GM19238 (cell line): ENCODE measurements around the gene PDCD5.
"Not testable (repeated sequence)": the region's sequence is repeated elsewhere in the genome, so short reads cannot be mapped to it uniquely, and the experiment has no call there.

Source experiments
- DNase-seq: peaks from one replicate; pipeline ENCODE4 v3.0.0; 2011; ENCODE audit warnings: low spot score; ENCODE audit not compliant: insufficient read length

PDCD5 gene

DNA sequence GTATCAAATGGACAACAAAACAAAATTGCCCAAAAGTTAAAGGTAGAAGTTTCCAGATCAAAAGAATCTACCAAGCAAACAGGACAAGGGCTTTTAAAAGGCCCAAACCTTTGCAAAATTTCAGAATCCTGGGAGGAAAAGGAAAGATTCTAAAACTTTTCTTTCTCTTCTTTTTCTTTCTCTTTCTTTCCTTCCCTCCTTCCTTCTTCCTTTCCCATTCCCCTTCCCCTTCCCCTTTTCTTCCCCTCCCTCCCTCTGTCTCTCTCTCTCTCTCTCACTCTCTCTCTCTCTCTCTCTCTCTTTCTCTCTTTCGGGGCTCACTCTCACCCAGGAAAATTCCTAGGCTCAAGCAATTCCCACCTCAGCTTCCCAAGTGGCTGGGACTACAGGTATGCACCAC, 4.2 kb upstream of the PDCD5 start:
- DNase-seq: no peak

DNA sequence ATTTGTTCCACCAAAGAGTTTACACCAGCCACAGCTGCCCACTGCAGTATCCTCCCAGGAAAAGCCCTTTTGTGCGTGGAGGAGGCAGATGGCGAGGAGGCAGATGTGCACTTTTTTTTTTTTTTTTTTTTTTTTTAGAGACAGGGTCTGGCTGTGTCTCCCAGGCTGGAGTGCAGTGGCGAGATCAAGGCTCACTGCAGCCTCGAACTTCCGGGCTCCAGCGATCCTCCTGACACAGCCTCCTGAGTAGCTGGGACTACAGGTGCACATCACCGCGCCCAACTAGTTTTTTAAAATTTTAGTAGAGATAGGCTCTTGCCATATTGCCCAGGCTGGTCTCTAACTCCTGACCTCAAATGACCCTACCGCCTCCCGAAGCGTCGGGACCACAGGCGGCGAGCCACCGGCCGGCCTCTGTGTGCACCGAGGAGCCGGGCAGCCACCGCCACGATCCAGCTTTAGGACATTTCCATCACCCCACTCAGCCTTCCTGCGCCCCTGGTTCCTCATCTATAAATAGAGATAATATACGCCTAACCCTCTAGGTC, 563 bp upstream of the PDCD5 start:
- no peak for DNase-seq

DNA sequence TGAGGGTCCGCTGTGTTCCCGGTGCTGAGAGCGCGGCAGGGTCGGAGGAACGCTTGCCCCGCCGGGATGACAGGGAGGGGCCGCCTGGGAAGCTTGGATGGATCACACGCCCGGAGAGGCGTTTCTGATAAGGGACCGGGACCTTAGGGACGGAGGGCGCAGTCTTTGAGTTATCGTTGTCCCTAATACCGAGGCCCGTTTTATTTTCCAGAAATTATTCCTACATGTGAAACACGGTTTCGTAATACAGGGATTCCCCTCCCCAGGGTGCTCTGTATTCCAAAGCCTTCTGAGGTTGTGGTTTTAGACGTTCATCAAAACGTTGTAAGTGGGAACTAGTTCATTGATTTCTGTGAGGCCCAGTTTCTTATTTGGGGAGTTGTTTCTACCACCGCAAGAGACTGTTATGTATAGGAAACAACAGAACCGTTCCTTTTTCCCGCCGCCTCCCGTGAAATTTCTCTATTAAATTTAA, 752 bp downstream of the PDCD5 start:
- DNase-seq: no peak

DNA sequence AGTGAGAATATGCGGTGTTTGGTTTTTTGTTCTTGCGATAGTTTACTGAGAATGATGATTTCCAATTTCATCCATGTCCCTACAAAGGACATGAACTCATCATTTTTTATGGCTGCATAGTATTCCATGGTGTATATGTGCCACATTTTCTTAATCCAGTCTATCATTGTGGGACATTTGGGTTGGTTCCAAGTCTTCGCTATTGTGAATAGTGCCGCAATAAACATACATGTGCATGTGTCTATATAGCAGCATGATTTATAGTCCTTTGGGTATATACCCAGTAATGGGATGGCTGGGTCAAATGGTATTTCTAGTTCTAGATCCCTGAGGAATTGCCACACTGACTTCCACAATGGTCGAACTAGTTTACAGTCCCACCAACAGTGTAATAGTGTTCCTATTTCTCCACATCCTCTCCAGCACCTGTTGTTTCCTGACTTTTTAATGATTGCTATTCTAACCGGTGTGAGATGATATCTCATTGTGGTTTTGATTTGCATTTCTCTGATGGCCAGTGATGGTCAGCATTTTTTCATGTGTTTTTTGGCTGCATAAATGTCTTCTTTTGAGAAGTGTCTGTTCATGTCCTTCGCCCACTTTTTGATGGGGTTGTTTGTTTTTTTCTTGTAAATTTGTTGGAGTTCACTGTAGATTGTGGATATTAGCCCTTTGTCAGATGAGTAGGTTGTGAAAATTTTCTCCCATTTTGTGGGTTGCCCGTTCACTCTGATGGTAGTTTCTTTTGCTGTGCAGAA, 6.9 kb downstream of the PDCD5 start:
- not testable (repeated sequence) for DNase-seq

DNA sequence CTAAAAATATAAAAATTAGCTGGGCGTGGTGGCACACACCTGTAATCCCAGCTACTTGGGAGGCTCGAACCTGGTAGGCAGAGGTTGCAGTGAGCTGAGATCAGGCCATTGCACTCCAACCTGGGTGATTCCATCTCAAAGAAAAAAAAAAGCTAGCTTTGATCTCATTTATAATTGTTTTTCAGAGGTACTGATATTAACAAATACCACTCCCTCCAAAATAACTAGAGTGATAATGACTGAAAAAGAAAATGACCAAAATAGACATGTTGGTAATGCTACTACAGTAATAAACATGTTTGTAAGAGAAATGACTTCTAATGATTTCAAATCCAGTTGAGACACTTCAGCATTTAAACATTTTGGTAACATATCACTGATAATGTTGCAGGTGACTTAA, 13.0 kb downstream of the PDCD5 start:
- no peak for DNase-seq

DNA sequence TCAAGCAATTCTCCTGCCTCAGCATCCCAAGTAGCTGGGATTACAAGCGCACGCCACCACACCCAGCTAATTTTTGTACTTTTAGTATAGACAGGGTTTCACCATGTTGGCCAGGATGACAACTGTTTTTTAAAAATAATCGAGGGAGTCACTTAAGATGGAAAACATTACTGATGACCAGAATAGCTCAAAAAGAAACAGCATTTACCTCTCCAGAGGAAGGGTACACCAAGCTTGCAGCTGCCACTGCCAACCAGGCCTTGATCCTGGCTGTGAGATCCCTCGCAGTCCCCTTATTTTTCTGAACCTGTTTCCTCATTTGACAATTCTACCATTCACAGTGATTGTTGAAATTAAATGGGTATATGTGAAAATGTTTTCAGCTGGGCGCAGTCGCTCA, 14.5 kb downstream of the PDCD5 start:
- no peak for DNase-seq

DNA sequence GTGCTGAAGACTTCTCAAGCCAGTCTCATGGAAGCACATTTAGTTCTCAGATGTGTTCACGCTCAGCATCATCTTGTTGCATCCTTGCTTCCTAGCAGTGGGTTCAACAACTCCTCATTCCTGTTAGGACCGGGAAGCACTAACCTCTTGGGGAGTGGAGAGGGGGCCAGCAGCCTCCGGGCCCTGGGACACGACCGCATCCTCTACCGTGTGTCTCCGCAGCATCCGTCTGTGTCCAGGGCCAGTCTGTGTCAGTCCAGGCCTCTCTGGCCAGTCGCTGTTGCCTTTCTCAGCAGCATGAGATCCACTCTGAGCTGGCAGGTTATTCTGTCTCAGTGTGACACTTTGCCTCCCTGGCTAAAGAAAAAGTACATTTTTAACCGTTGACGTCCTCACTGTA, 17.0 kb downstream of the PDCD5 start:
- no peak for DNase-seq

DNA sequence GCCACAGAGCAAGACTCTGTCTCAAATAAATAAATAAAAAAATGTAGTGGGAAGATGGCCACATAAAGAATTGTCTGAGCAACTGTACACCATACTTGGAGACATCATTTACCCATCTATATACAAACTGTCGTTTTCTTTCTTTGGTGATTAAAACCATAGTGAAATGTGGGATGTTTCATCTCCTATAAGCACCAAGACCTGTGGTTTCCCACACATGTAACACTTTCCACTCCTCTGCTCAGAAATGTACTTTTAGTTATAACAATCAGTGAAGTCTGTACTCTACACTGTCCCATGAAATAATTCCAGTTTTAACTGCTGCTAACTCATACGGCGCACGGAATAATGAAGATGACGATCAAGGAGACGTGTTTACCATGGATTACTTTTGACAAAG, 18.3 kb downstream of the PDCD5 start:
- DNase-seq: no peak

DNA sequence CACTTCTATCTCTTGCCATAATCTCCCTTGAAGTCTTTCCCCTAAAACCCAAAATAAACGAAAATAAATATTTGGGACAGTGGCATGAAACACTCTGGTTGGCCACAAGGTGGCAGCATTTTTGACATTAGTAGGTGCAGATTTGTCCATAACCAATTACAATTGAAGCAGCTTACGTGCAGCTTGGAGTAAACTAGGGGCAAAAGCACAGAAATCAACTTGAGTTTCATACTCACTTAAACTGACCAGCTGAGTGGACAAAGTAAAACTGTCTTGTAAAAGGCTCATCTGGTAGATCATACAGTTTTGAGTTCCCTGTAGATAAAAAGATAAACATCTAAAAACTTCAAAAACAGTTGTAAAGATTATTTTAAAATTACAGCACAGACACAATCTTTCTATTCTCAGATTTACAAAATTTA, 18.8 kb downstream of the PDCD5 start:
- DNase-seq: peak; percentile 28

DNA sequence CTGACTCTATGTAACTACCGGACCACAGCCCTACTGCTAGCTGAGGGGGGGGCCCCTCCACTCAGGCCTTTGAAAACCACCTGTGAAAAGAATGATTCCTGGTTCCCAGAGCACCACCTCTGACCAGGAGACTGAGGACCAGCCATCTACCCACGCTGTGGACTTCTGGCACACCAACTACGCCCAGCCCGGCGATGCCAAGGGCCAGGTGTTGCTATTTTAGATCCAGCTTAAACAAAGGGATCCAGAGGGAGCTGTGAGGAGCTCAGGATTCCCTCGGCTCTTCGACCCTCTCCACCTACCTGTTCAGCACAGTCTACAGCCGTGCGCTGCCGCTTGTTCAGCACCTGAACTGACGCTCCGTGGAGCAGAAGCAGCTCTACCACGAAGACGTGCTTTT, 23.0 kb downstream of the PDCD5 start:
- DNase-seq: no peak

DNA sequence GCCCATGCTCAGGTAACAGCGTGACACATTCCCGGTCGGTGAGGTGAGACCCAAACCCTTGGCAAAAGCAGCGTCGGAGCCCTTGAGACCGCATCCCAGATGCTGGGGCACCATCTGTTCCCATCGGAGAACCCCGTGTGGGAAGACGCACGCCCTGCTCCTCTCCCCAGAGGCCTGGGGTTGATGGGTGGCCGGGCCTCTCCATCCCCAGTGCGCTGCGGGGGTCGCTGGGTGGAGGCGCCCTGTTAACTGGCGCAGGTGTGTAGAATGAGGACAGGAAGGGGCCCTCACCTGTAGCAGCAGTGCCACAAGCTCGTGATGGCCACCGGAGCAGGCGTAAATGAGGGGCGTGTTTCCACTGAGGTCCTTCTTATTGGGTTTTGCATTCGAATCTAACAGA, 24.6 kb downstream of the PDCD5 start:
- DNase-seq: no peak

DNA sequence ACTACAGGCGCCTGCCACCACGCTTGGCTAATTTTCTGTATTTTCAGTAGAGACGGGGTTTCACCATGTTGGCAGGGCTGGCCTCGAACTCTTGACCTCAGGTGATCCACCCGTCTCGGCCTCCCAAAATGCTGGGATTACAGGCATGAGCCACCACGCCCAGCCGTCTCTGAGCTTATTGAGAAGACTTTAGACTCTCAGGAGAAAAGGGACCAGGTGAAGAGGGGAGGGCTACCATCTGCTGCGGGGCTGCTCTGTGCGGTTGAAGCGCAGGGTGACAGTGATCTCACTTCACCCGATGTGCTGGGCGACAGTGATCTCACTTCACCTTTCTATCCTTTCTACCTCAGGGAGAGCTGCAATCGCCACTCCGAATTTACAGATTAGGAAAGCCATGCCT, 25.3 kb downstream of the PDCD5 start:
- no peak for DNase-seq

DNA sequence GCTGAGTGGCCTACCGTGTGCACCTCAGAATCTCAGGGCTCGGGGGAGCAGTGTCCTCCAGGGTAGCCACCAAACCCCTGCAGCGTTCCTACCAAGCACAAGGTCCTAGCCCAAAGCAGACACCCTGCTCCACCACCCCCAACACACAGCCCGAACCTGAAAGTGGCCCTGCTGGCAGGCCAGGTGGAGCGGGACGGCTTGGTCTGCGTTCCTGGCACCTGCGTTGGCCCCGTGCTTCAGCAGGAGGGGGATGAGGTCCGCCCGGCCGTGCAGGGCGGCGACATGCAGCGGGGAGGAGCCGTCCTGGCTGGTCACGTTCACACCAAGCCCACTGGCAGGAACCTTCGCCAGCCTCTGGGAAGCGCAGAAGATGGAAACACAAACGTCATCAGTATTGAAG, 26.5 kb downstream of the PDCD5 start:
- DNase-seq: no peak

DNA sequence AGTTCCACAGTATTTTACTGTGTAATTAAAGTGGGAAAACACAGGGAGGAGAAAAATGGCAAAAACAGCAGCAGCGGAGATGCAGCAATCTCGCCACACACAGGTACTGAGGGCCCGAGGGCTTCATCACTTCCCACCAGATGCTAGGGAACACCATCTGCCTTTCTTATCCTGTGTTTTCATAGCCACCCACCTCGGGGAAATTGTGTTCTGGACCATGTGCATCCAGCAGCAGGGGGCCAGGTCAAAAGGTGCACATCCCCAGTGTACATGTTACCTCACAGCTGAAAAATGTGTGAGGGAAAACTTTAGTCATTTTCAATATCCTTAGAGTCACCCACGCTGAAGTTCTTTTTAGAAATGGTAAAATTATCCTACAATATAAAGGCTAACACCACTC, 30.2 kb downstream of the PDCD5 start:
- DNase-seq: no peak

DNA sequence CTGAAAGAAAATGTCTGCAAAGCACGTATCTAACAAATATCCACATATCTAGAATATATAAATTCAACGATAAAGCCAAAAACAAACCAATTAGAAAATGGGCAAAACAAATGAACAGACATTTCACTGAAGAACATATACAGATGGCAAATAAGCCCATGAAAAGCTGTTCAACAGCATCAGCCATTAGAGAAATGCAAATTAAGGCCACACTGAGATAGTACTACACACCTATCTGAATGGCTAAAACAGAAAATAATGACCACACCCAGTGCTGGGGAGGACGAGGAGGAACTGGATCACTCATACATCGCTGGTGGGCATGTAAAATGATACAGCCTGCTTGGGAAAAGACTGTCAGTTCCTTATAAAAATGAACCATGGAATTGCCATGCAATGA, 32.0 kb downstream of the PDCD5 start:
- no peak for DNase-seq

DNA sequence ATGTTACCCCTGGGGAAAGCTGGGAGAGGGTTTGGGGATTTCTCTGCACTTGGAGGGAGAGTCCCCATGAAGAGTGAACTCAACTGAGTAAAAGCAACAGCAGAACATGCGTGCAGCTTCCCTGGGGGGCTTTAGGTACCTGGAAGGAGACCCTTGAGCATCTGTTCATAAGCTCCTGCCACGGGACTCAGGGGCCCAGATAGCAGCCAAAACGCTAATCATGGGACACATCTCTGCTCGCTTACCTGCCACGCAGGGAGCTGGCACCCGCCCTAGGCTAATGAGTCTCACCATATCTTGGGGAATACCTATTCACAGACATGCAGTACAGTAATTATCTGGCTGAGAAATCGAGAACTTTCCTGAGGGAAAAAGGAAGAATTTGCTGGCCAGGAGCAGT, 33.9 kb downstream of the PDCD5 start:
- DNase-seq: no peak

DNA sequence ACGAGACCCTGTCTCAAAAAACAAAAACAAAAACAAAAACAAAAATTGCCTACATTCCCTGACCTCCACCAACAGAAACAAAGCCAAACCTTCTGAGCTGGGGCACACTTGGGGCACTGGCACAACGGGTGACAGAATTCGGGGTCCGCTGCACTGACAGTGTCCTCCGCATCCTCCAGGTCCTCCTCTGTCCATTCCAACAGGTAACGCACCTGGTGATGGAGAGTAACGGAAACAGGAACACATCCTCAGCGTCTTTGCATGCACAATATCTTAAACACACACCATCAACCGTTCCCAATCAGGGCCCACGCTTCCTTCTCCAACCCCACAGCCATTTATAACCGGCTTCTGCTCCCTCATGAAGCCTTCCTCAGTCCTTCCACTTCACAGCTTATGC, 34.6 kb downstream of the PDCD5 start:
- no peak for DNase-seq

DNA sequence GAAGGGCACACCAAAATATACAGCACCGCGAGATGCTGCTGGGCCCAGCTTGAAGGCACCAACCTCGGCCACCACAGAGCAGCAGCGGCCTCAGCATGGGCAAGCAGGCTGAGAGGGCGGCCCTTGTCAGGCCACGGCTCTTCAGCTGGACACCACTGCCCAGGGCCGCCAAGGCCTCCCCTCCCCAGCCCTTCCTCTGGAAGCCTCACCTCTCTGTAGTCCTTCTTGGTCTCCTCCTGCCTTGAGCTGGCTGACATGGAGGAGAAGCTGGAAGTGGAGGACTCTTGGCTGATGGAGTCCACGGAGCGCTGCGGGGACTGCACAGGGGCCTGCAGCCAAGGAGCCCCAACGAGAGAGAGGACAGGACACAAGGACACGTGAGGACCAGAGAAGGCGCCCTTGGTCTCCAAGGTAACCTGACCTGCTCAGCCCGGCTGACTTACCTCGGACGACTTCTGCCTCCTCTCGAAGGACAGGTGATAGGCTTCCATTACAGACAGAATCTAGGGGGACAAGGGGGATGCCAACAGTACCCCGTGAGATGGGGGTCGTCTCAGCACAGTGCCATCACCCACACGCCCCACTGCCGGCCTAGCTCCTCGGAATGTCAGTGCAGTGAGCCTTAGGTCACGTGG, 38.2 kb downstream of the PDCD5 start:
- DNase-seq: no peak

DNA sequence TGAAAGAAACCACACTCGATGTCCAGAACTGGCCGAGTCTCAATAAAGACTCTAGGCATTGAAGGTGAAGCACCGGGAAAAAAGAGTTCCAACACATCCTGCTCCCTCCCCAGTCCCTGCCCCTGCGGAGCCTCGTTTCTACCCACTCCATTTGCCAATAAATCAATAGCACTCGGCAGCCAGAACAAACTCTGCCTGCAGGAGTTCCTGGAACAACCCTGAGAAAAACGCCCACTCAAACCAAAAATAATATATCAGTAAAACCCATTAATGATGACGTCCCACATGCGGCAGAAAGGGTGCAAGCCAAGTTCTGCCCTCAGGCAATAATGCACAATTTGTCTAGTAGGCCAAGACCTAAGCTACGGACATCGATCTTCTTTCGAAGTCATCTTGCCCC, 41.0 kb downstream of the PDCD5 start:
- DNase-seq: no peak

DNA sequence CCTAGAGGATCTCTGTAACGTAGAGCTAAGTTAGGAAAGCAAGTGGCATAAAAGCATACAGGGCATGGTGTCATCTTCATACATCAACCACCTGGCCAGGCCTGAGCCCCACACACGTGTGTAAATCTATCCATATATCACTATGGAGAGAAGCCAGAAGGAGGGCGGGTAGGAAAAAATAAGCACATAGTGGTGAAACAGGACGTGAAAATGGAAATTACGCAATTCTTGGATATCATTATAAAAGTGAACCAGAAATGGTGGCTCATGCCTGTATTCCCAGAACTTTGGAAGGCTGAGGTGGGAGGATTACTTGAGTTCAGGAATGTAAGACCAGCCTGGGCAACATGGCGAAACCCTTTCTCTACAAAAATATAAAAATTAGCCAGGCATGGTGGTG, 43.4 kb downstream of the PDCD5 start:
- DNase-seq: no peak

DNA sequence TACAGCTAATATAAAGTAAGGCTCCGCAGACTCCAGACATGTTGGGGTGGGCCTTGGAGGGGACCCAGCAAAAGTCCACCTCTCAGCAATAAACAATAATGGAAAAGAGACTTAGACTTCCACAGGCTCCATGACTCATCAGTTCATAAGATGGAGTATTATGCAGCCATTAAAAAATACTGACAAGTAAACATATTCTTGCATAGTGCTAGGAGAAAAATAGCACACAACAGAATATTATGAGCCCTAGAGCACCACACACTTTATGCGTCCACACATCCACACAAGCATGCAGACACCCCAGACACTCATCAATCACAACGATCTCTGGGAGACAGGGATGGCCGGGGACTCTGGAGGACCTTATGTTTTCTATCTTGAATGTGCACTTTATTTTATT, 46.0 kb downstream of the PDCD5 start:
- no peak for DNase-seq

DNA sequence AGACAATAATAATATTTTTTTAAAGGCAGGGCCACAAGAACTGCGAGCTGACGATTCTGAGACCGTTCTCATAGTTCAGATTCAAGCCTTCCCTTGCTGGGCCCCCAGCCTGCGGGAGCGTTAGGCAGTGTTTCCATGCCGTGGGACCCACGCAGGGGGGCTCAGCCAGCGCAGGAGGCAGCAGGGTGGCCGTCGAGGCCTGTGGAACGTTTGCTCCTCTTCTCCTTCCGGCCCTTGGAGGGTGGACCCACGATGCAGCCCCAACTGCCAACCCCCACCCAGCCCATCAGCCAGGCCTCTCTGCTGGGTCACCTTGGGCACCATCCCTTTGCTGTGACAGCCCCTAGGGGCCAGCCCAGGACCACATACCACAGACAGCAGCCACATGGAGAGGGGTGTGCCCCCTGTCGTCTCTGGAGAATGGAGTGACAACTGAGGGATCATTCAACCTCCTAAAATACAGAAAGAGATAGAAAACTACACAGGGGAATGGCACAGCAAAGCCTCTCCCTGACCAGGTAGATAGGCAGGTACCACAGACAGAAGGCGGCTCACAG, 46.8 kb downstream of the PDCD5 start:
- DNase-seq: no peak

DNA sequence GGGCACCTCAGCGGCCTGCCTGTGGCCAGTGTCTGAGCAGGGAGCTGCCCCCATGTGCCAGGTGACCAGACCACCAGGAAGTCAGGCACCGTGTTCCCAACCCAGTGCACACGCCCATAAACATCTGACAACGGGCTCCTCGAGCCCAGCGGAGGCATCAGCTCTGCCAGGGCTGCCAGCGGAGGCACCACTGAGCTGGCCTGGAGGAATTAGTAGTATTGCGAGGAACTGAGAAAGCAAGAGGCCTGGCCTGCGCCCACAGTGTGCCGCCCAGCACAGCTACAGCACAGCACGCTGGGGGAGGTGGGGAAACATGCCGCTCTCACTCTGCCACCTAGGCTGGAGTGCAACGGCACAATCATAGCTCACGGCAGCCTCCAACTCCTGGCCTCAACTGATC, 49.3 kb downstream of the PDCD5 start:
- DNase-seq: no peak
